ENCODE data around the gene SMAP1. TPM values are rescaled to one million over a fixed set of nuclear protein-coding genes. Genes with fewer than 3 reads are reported as not detected.

Gene SMAP1
- polyA plus RNA-seq, 4 donors, result 26.9 to 31.3 (median 27.4) TPM

DNA sequence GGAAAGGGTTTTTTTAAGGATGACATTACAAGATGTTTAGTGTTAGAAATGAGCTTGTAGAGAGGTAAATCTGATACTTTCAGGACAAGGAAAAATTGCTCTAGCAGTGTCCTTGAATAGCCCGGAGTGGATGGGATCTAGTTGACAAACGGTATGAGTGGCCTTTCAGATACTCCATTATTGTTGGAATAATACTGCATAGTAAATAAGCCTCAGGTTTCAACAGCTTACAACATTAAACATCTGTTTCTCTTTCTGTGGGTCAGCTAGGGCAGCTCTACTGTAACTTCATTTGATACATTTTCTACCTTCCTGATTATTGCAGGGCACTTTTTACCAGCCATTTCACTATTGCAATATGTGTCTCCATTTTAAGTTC lies 171.2 kb downstream of the SMAP1 start:
- no peak for DNase-seq (ENCODE audit: low read depth in 4 of 4, low spot score in 2 of 4)

DNA sequence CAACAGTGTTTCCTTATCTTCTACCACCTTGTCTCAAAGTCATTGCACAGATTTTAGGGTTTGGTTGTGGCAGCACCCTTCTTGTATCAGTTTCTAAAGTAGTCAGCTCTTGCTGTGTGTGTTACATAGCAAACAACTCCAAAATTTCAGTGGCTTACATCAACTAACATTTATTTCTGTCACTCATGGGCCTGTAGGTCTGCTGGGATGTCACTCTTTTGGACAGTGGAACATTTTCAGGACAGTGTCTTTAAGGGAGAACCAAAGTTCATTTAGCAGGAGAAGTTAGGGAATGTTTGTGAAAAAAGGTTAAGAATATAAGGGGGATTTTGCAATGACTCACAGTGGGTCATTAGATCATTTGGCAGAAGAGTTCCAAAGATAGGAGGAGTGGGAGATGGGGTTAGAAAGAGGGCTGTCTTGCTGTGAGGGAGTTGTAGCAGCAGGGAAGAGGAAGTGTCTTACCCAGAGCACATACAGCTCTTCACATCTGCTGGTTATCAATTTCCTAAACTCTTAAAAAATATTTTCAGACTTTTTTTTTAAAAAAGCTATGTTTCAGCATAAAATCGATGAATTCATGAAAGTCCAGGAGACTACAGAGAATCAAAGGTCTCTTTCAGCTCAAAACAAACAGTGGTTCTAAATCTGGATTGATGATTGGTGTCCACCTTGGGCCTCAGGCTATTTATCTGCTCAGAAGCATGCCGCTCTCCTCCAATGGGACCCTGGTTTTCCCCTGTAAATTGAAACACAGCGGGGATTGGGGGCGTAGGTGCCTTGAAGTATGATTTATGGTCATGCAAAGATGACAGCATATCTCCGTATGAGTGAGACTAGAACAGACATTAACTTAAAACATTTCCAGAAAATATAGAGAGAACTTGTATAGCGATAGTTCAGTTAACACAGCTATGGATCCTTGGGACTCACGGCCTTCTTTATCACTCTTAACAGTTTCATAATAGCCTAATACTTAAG lies 171.9 kb downstream of the SMAP1 start:
- no peak for DNase-seq (ENCODE audit: low read depth in 4 of 4, low spot score in 2 of 4)

DNA sequence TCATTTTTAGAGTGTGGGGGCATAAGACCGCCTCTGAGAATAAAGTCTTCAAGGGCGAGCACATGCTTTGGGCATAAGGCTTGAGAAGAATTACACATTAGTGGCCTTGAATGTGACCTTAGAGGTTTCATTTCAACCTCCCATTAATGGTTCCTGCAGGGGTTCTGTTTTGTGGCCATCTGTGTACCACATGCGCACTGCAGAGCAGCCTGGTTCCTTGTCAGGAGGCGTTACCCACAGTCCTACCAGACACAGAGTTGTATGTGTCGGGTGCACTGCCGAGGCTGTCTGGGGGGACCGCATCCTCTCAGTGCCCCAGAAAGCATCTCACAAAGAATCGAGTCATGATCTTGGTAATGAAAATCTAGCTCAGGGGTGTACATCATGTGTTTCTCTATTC lies 173.4 kb downstream of the SMAP1 start:
- DNase-seq (ENCODE audit: low read depth in 4 of 4, low spot score in 2 of 4), result no peak

- no peak for DNase-seq (ENCODE audit: low read depth in 4 of 4, low spot score in 2 of 4)
These were observed 174.9 kb downstream of the SMAP1 start for GRCh38 chr6:70842541-70842940.

DNA sequence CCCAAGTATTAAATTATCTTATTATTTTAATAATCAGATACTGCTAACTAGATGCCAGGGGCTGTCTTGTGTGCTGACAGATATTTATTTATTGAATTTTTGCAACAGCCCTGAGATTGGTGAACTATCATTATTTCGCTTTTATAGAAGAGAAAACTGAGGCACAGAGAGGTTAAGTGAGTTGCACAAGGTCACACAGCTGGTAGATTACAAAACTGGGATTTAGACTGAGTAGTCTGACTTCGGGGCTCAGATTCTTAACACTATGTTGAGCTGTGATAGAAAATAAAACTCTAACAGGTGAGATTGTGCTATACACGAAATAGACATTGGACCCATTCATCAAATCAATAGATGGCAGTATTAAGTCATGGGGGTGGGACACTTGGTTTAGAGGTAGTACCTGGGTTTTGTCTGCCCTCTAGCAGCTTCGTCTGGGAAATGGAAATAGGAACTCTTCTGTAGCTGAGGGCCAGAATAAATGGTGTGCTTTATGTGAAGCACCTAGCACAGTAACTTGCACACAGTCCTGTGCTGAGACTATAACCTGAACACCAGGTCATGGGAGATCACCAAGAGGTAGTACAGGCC lies 175.7 kb downstream of the SMAP1 start:
- DNase-seq (ENCODE audit: low read depth in 4 of 4, low spot score in 2 of 4), result no peak

- DNase-seq (ENCODE audit: low read depth in 4 of 4, low spot score in 2 of 4), result no peak
These were observed 176.6 kb downstream of the SMAP1 start for GRCh38 chr6:70844301-70844700.

GRCh38 chr6:70846207-70846835 lies 178.6 kb downstream of the SMAP1 start:
- DNase-seq (ENCODE audit: low read depth in 4 of 4, low spot score in 2 of 4), result no peak

DNA sequence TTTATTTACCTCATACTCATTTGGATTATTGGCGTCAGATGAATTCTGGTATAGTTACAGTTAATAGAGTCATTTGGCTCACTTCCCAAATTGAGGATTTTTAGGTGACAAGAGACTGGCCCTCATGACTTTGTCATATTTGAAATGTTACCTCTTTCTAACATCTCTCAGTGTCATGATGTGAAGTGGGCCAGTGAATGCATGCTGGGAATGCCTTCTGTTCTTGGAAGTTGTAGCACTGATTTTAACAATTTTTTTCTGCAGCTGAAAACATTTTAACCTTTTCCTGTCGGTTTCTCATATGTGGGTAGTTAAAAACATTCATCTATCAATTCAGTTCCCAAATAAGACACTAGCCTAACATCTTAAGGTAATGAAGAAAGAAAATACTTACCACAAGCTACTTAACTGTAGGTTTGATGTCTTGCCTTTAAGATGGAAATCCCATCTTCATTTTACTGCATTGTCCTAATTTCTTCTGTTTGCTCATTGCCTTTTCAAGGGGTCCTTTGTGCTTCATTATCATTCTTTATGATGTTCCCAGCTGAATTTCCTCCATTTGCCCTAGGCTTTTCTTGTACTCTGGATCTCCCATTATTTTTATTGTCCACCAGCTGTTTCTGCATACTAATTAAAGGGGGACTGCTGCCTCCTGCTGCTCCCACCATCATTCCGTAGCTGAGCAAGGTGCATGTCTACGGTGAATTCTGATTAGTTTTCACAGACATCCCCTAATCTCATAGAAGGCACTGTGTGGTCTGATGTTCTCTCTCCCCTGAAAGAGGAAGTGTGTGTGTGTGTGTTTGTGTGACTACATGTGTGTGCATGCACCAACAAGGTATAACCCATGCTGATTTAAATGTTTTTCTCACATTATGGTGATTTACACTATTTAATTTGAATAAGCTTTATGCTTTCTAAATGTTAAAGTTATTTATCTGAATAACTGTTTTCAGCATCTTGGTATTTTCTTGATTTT lies 179.7 kb downstream of the SMAP1 start:
- DNase-seq (ENCODE audit: low read depth in 4 of 4, low spot score in 2 of 4), result no peak

DNA sequence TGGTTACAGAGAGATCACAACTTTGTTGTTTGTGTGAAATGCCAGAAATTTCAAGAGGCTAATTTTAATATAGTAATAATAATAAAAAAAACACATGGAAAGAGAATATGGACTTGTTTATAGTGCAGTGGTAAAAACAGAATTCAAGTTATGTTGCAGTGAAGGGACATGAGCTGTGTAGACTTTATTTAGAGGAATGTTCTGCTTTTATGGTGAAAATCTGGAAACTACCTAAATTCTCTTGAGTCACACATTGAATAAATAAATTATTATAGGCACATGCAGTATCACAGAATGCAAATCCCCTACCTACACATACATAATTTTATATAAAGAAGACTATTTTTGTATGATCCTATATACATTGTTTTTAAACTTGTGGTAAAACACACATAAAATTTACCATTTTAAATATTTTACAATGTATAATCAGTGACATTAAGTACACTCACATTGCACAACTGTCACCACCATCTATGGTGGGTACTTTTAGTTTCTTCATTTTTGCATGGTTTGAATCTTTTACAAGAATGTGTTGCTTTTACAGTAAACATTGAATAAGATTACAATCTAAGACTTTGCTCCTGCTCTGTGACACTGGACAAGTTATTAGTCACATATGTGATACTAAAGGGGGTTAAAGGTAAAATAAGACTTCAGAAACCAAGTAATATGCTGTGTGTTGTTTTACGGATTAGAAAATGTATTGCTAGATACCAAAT lies 181.8 kb downstream of the SMAP1 start:
- no peak for DNase-seq (ENCODE audit: low read depth in 4 of 4, low spot score in 2 of 4)

- DNase-seq (ENCODE audit: low read depth in 4 of 4, low spot score in 2 of 4), result no peak
These were observed 185.1 kb downstream of the SMAP1 start for GRCh38 chr6:70852667-70853246.

DNA sequence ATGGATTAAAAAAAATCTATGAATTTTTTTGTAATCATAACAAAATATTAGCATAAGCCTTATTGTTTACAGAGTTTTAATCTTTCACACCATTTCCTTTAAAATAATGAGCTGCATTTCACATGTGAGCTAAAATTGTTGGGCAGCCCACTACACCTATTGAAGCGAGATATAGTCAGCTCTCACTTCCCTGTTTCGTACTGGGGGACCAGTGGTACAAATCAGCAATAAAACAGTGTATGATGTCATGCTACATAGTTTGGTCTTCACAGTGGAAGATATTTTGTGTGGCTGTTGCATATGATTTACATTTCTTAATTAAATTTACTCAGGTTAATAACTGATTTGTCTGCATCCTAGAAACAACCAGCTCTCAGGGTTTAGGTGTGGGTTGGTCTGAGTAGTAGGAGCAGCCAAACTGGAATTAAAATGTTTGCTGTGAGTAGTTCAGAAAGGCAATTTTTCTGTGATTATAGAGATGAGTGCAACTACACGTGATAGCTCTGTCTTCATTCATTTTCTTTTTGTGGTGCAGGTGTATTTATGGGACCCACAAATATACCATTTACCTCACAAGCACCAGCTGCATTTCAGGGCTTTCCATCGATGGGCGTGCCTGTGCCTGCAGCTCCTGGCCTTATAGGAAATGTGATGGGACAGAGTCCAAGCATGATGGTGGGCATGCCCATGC lies 189.8 kb downstream of the SMAP1 start:
- DNase-seq (ENCODE audit: low read depth in 4 of 4, low spot score in 2 of 4), result no peak

- DNase-seq (ENCODE audit: low read depth in 4 of 4, low spot score in 2 of 4), result no peak
These were observed 192.4 kb downstream of the SMAP1 start for GRCh38 chr6:70860045-70860444.

GRCh38 chr6:70860920-70861319 lies 193.2 kb downstream of the SMAP1 start:
- DNase-seq (ENCODE audit: low read depth in 4 of 4, low spot score in 2 of 4), result no peak

DNA sequence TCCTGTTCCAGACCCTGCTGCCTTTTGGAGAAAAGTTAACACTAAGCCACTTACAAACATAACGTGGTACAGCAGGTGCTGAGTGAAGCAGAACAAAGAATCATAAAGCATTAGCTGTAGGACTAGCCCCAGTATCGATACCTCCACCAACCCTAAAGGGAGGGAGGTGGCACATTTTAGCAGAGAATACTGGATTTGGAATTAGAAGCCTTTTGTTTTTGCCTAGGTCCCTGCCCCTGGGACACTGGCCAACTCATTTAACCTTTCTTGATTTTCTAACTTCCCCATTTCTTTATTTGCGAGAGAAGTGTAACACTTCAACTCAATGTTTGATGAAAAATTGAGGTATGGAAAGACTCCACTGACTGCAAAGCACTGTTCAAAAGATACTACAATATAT lies 195.7 kb downstream of the SMAP1 start:
- no peak for DNase-seq (ENCODE audit: low read depth in 4 of 4, low spot score in 2 of 4)

GRCh38 chr6:70864401-70864800 lies 196.7 kb downstream of the SMAP1 start:
- DNase-seq (ENCODE audit: low read depth in 4 of 4, low spot score in 2 of 4), result no peak

- no peak for DNase-seq (ENCODE audit: low read depth in 4 of 4, low spot score in 2 of 4)
These were observed 204.8 kb downstream of the SMAP1 start for GRCh38 chr6:70872469-70872868.

DNA sequence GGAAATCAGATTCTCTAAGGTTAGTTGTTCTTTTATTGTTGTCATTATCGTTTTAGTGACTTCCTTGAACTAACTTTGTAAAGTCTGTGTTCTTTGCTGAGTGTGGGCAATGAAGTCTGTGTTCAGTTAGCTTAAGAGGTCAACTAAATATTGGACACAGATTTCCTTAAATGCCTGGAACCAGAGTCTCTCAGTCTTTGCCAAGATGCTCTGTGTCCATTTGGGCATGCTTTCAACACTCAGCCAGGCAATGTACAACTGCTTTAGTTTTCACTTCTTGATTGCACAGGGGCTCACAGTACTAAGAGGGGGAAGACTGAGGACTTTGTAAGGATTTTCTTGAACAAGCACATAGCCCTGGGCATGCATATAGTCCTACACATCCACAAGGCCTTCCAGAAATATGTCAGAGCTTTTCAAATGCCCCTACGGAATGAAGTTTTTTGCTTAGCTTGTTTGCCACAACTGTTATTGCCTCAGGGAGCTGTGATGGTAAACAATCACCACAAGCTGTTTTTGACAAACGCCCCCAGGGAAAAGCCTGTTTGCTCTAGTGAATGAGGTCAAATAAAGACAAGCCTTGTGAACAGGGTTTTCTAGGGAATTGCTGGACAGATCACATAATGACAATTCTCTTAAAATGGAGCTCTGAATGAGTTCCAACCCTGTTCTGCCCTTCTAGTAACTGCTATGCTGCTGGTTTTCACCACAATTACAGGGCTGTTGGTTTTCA lies 206.7 kb downstream of the SMAP1 start:
- no peak for DNase-seq (ENCODE audit: low read depth in 4 of 4, low spot score in 2 of 4)

DNA sequence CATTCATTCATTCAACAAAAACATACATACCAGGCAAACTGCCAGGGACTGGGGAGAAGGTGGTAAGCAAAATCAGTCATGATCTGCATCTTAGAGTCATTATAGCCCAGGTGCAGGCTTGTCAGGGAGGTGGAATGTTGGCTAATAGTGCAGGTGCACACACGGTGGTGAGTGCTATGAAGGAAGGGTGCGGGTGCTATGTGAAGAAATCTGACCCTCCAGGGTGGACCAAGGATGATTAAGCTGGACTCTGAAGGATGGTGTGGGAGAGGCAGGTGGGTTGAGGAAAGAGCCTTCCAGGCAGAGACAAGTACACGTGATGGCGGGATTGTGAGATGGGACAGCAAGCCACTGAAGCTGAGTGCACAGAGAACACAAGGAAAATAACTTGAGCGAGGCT lies 211.8 kb downstream of the SMAP1 start:
- no peak for DNase-seq (ENCODE audit: low read depth in 4 of 4, low spot score in 2 of 4)
